ENCODE results near the gene LRRC27. TPM values are rescaled to one million over a fixed set of nuclear protein-coding genes. Genes with fewer than 3 reads are reported as not detected.

Gene LRRC27
- total RNA-seq, 3 donors from 2014 or later = 0.89 to 2.0 (median 1.1) TPM

DNA sequence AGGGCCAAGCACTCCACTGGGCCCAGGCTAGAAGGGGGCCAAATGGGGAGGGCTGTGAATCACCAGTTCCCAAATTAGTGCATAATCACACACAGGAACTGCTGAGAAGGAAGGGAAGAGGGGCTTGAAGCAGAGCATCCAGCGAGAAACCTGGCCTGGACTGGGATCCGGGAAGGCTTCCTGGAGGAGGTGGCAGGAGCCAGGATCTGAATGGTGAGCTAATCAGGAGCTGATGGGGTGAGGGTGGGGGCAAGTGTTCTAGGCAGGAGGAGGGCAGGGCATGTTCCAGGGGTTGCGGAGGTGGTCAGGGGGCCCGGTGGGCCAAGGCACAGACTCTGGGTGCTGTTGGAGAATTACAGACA is 77.7 kb downstream of the LRRC27 start:
- Mint-ChIP-seq H3K36me3 (ENCODE audit: insufficient read depth) (peaks cover 6% of the 10 kb centered on the region), H3K27me3 (ENCODE audit: low read depth) (no peaks in the 10 kb centered on the region), H3K4me3 (no peak overlapping the region), H3K4me1 (ENCODE audit: low read depth) (peaks cover 9% of the 10 kb centered on the region), H3K9me3 (no peaks in the 10 kb centered on the region)
- no peak for ATAC-seq
- DNase-seq = no peak

DNA sequence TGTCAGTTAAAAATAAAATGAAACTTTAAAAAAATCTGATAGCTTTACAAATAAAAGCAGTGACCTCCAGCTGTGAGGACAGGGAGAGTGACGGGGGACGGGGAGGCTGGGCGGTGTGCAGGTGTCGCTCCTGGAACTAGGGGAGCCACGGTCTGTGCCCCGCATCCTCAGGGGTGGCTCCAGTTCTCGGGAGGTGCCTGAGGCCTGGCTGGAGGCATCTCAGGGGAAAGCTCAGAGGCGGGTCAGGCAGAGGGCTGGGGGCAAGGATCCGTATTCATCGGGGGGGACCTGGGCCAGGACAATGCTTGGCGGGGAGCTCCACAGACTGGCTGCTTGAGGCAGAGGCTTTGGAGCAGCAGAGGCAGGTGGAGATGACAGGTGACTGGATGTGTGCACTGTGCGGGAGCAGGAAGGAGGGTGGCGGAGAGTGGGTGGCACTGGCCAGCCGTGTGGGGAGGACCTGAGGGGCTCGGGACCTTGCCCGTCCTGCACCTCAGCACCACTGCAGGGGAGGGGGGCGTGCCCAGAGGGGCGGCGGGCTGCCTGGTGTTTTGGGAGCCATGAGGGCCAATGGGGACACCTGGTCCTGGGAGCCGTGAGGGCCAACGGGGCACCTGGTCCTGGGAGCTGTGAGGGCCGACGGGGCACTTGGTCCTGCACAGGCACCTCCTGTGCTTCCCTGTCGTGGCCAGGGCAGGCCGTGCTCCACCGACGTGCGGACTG is 78.2 kb downstream of the LRRC27 start:
- ATAC-seq = no peak
- peaks cover 9% of the 10 kb centered on the region for H3K36me3 Mint-ChIP-seq (ENCODE audit: insufficient read depth)

DNA sequence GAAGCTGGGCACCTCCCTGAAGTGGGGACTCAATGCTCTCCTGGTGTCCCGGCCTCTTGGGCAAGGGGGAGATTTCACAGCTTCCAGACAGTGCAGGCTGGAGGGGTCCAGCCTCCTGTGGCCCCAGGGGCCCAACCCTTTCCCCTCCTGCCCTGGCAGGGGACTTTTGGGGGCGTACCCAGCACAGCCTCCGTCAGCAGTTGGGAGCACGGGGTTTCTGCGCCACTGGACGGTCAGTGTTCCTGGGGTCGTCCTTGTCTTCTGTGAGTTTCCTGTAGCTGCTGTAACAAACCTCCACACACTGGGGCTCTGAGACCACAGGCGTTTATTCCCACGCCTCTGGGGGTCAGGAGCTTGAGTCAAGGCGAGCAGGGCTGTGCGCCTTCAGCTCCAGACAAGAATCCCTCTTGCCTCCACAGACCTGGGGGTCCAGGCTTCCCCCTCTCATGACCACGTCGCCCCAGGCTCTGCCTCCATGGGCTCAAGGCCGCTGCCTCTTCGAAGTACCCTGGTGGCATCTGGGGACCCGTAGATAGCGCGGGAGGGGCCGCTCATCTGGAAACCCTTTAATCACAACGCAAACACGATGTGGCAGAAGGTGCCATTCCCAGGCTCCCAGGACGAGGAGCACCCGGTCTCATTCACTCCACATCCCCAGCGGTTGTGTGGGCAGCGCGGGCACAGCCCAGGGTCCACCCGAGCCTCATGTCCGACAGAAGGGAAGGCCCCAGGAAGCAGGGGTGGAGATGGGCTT is 79.0 kb downstream of the LRRC27 start:
- H3K4me3 Mint-ChIP-seq = no peak overlapping the region
- ATAC-seq = no peak
- DNase-seq = no peak
- no peaks in the 10 kb centered on the region for H3K9me3 Mint-ChIP-seq
- peaks cover 9% of the 10 kb centered on the region for H3K36me3 Mint-ChIP-seq (ENCODE audit: insufficient read depth)
- H3K4me1 Mint-ChIP-seq (ENCODE audit: low read depth) = peaks cover 11% of the 10 kb centered on the region
- H3K27me3 Mint-ChIP-seq (ENCODE audit: low read depth) = no peaks in the 10 kb centered on the region

More for the DNA sequence above, 78.2 kb downstream of the LRRC27 start:
- DNase-seq = no peak
- Mint-ChIP-seq H3K27me3 (ENCODE audit: low read depth) (no peaks in the 10 kb centered on the region), H3K4me3 (no peak overlapping the region), H3K4me1 (ENCODE audit: low read depth) (peaks cover 11% of the 10 kb centered on the region), H3K9me3 (no peaks in the 10 kb centered on the region)

DNA sequence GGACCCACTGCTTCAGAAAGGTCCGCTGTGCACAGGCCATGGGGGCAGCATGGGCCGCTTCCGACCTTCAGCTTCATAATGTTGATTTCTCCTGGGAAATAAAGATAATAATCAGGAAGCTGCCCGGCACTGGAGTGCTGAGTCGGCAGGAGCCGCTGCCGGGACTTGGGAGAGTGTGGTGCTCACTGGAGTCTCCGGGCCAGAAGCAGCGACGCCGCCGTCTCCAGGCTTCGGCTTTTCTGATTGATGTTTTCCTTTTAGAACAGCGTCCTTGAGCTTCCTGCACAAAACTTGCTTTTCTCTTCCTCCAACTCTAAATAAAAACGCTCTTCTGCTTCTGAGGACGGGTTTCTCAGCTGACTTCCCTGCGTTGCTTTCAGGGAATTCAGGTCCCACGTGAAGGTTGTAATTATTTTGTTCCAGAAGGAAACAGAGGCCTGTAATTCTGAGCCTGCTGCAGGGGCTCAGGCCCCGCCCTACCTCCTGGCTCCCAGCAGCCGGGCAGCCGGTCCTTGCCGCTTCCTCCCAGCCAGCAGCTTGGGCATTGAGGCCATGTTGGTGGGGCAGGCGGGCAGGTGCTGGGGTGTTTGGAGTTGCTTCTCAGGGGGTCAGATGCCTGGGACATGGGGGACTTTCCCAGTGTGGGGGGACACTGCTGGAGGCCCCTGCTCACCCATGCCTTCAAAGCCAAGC is 79.7 kb downstream of the LRRC27 start:
- H3K27me3 Mint-ChIP-seq (ENCODE audit: low read depth) = no peaks in the 10 kb centered on the region
- H3K4me1 Mint-ChIP-seq (ENCODE audit: low read depth) = peaks cover 9% of the 10 kb centered on the region
- ATAC-seq (no peak), DNase-seq (no peak)
- H3K4me3 Mint-ChIP-seq = no peak overlapping the region
- no peaks in the 10 kb centered on the region for H3K9me3 Mint-ChIP-seq
- peaks cover 7% of the 10 kb centered on the region for H3K36me3 Mint-ChIP-seq (ENCODE audit: insufficient read depth)

DNA sequence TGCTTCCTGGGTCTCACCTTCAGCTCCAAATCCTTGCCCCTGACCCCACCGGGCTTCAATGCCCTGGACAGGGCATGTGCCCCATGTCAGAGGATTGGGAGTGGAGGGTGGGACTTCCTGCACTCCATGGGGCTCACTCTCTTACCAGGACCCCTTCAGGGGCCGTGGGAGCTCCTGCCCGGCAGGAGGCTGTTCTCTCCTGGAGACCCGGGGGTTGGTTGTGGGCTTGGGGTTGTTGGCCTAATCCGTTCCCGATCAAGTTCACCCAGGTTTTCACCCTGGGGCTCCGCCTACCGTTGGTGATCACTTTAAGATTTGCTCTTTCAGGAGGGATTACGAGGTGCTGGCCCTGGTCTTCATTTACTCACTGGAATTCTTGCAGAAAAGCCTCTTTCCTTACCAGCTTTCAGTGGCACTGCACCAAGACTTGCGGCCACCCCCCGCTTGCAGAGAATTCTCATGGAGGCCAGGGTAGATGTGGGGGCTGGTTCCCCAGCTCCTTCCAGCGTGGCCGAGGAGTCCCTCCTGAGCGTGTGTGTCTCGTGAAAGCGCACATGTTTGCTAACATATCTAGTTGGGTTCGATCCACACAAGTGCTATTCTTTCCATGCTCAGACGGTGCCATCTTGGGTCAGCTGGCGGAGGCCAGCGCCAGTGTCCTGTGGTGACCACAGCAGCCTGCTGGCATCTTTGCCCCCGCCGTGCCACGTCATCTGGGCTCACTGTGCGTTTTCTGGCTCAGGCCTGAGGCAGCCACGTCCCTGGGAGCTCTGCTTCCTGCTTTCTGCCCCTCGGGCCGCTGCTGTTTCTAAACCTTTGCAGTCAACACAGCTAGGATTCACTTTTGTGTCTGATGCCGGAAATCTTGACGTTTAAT is 80.6 kb downstream of the LRRC27 start:
- no peak for ATAC-seq
- Mint-ChIP-seq H3K4me3 (no peak overlapping the region), H3K36me3 (ENCODE audit: insufficient read depth) (peaks cover 7% of the 10 kb centered on the region), H3K9me3 (no peaks in the 10 kb centered on the region), H3K4me1 (ENCODE audit: low read depth) (peaks cover 8% of the 10 kb centered on the region), H3K27me3 (ENCODE audit: low read depth) (no peaks in the 10 kb centered on the region)
- no peak for DNase-seq

DNA sequence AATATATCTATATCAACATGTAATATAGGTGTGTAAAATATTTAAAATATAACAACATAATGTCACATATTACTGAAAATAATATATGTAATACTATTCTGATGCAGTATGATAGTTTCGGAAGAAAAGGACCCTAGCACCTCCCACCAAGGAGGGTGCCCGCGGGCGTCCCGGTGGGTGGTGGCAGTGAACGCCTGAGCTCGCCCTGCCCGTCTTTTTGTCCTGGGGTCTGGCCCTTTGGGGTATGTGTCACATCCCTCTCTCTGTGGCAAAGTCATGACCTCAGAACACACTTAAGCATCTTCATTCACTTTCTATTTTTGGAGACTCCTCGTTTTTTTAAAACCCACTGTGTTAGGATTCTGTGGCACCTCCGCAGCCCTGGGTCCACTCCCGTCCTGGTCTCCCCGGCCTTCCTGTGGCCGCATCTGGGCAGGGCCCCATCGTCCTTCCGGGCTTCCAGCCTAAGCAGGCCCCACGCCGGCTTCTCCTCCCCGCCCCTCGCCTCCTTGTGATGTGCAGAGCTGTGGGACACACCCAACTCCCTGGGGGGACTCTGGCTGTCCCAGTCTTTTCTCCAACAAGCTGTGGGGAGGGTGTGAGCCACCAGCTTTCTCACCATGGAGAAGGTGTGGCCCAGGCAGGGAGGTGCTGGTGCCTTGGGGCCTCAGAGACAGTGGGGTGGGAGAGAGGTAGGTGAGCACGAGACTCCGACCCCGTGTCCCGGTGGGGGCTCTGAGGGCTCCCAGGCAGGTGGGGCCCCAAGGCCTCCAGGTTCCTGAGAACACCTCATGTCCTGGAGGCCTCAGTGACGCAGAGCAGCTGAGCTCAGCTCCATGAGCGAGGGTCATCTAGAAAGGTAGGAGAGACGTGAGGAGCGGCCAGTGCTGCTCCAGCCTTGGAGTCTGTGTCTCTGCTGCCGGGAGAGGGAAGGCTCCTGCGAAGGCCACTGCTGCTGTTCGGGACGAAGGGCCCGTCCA is 81.5 kb downstream of the LRRC27 start:
- DNase-seq = no peak
- Mint-ChIP-seq H3K4me1 (ENCODE audit: low read depth) (peaks cover 4% of the 10 kb centered on the region), H3K36me3 (ENCODE audit: insufficient read depth) (peaks cover 7% of the 10 kb centered on the region), H3K9me3 (no peaks in the 10 kb centered on the region), H3K27me3 (ENCODE audit: low read depth) (no peaks in the 10 kb centered on the region), H3K4me3 (no peak overlapping the region)
- ATAC-seq = no peak

DNA sequence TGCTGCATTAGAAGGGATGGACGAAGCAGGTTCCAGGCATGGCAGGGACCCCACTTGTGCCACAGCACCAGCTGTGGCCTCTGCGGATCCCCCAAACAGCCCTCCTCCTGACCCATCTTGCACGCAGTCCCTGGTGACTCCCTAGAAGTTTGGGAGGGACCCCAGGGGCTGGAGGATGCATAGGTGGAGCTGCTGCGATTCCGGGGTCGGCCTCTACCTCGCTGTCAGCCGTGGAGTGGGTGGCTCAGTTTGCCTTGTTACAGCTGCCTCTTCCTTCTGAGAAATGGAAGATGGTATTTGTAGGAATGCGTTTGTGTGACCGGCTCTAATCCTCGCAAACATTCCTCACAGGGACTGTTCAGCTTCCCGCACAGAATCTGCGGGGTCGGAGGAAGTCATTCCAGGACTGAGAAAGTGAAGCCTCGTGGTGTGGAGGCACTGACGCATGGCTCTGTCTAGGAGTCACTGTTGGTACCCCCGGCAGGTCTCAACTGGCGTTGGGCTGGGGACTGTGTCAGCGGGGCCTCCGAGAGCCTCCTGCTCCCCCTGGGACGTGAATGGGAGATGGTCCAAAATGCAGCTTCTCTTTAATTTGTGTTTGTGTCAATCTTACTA is 82.5 kb downstream of the LRRC27 start:
- DNase-seq (no peak), ATAC-seq (no peak)
- peaks cover 7% of the 10 kb centered on the region for H3K4me1 Mint-ChIP-seq (ENCODE audit: low read depth)
- no peaks in the 10 kb centered on the region for H3K9me3 Mint-ChIP-seq
- H3K36me3 Mint-ChIP-seq (ENCODE audit: insufficient read depth) = peaks cover 7% of the 10 kb centered on the region
- no peaks in the 10 kb centered on the region for H3K27me3 Mint-ChIP-seq (ENCODE audit: low read depth)
- H3K4me3 Mint-ChIP-seq = no peak overlapping the region

DNA sequence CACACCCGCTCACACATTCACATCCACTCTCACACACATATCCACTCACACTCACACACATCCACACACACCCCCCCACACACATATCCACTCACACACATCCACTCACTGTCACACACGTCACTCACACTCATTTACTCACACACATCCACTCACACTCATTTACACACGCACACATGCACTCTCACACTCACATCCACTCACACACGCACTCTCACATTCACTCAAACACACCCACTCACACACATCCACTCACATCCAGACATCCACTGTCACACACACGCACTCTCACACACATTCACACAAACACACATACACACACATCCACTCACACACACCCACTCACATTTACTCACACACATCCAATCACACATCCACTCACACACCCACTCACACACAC is 83.3 kb downstream of the LRRC27 start:
- H3K27me3 Mint-ChIP-seq (ENCODE audit: low read depth) = no peaks in the 10 kb centered on the region
- peaks cover 10% of the 10 kb centered on the region for H3K4me1 Mint-ChIP-seq (ENCODE audit: low read depth)
- H3K36me3 Mint-ChIP-seq (ENCODE audit: insufficient read depth) = peaks cover 7% of the 10 kb centered on the region
- H3K9me3 Mint-ChIP-seq = no peaks in the 10 kb centered on the region
- DNase-seq = no peak
- ATAC-seq = no peak
- no peak overlapping the region for H3K4me3 Mint-ChIP-seq

DNA sequence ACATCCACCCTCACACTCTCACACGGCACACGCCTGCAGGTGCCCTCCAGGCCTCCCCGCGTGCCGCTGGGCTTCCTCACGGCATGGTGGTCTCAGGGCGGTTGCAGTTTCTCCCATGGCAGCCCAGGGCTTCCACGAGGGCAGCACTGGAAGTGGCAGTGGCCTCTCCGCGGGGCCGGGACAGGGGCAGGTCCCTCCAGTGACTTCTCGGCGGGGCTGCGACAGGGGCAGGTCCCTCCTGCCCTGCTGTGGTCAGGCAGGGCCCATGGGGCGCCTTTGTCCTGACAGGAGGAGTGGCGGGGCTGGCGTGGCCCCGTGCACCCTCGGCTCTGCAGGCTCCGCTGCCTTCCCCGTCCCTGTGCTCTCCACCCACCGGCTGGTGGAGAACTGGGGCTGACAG is 84.0 kb downstream of the LRRC27 start:
- Mint-ChIP-seq H3K27me3 (ENCODE audit: low read depth) (no peaks in the 10 kb centered on the region), H3K9me3 (no peaks in the 10 kb centered on the region), H3K36me3 (ENCODE audit: insufficient read depth) (peaks cover 7% of the 10 kb centered on the region), H3K4me3 (no peak overlapping the region), H3K4me1 (ENCODE audit: low read depth) (peaks cover 14% of the 10 kb centered on the region)
- ATAC-seq (no peak), DNase-seq (no peak)

DNA sequence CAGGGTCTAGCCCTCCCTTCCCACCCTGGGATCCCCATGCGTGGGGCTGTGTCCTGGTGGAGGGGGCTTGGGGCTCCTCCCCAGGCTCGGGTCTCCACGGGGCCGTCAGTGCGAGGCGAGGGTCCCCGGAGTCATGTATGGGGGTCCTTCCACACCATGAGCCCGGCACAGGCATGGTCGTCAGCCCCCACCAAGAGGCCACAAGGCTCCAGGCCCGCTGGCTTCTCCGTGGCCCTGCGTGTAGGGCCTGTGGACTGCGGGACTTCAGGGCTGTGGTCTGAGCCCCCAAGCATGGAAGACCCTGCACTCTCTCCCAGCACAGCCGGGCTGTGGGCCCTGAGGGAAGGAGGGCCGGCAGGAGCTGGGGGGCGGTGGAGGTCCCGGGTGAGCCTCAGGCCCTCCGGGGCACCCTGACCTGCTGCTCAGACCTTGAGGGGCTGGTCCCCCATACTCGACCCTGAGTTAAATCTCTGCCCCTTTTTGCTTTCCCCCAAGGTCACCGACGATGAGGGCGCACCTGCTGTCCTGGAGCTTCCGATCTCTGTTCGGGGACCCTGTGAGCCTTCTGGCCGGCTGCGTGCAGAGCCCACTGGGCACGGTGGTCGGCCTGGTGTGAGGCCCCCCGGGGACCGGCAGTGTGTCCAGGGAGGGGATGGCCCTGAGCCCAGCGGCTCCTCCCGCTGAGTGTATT is 84.7 kb downstream of the LRRC27 start:
- H3K27me3 Mint-ChIP-seq (ENCODE audit: low read depth) = no peaks in the 10 kb centered on the region
- DNase-seq = no peak
- ATAC-seq = no peak
- H3K36me3 Mint-ChIP-seq (ENCODE audit: insufficient read depth) = peaks cover 7% of the 10 kb centered on the region
- no peak overlapping the region for H3K4me3 Mint-ChIP-seq
- no peaks in the 10 kb centered on the region for H3K9me3 Mint-ChIP-seq
- peaks cover 19% of the 10 kb centered on the region for H3K4me1 Mint-ChIP-seq (ENCODE audit: low read depth)

DNA sequence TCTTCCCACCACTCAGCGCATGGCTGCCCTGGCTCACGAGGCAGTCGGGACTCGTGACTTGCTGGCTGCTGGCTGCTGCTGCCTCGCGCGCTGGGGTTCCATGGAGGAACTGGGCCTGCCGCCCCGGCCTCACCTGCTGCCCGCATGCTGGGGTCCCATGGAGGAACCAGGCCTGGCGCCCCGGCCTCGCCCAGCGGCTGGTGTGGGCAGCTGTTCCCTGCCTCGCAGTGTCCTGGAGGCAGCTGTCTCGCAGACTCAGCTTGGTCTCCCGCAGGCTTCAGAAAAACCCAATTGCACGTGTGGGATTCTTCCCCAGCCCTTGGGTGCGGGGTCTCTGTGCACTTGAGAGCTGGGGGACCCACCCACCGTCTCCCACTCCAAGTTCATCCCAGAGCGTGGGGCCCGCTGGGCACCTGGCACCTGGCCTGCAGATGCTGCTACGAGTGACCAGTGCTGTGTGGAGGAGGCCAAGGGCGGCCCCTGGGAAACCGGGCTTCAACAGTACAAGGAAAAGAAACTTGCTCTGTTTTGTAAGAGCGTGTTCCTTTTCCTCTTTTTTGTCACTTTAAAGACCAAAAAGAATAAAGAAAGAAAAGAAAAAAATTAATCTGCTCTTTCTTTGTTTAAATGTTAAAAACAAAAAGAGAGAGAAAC is 85.4 kb downstream of the LRRC27 start:
- H3K4me1 Mint-ChIP-seq (ENCODE audit: low read depth) = peaks cover 23% of the 10 kb centered on the region
- H3K36me3 Mint-ChIP-seq (ENCODE audit: insufficient read depth) = peaks cover 7% of the 10 kb centered on the region
- DNase-seq = no peak

DNA sequence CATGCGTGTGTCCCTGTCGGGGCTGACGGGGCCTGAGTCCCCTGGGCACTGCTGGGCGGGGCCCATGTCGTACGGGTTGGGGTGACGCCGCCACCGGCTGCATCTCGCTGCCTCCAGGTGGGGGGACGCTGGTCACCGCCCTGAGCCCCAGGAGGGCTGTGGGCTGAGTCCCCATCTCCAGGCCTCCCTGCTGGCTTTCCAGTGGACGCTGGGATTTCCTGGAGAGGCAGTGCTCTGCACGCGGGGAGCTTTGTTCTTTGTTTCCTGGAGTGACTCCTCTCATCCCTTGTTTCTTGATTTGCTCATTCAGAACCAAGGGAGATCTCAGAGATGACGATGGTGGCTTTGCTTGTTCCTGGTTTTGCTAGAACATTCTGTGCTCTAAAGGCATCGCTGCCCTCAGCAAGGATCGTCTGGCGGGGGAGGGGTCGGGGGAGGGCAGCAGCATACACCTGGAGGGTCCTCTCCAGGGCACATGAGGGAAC is 86.0 kb downstream of the LRRC27 start:
- Mint-ChIP-seq H3K9me3 (no peaks in the 10 kb centered on the region), H3K4me1 (ENCODE audit: low read depth) (peaks cover 29% of the 10 kb centered on the region), H3K4me3 (no peak overlapping the region), H3K27me3 (ENCODE audit: low read depth) (no peaks in the 10 kb centered on the region), H3K36me3 (ENCODE audit: insufficient read depth) (peaks cover 7% of the 10 kb centered on the region)
- DNase-seq = no peak
- no peak for ATAC-seq

More for the DNA sequence above, 85.4 kb downstream of the LRRC27 start:
- no peak for ATAC-seq
- H3K4me3 Mint-ChIP-seq = no peak overlapping the region
- no peaks in the 10 kb centered on the region for H3K27me3 Mint-ChIP-seq (ENCODE audit: low read depth)
- no peaks in the 10 kb centered on the region for H3K9me3 Mint-ChIP-seq

All from activated T-cell treated with anti-CD3 and anti-CD28 coated beads, Interleukin-2, amount 50 U/mL, for 4 hours (primary cell).